ENCODE results near the gene B4GALT4. TPM values are rescaled to one million over a fixed set of nuclear protein-coding genes. Genes with fewer than 3 reads are reported as not detected.

The B4GALT4 gene
- total RNA-seq, 2 donors from 2014 or later: 141 to 145 TPM

DNA sequence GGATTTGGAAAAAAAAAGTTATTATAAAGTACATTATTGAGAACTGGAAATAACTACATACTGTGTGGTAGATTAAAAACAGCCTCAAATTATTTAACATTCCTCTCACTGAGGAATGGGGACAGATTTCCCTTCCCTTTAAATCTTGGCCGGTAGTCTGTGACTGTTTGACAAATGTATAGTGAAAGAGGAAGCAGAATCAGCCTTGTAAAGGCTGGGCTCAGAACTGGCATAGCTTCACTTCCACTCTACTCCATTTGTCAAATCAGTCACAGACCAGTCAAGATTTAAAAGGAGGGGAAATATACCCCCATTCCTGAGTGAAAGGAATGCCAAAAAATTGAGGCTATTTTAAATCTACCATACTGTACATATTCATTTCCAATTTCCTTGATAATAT lies 18.2 kb upstream of the B4GALT4 start:
- Mint-ChIP-seq H3K27ac (no peak overlapping the region), H3K36me3 (ENCODE audit: low read depth) (no peaks in the 10 kb centered on the region), H3K4me1 (peaks cover 19% of the 10 kb centered on the region), H3K9me3 (no peaks in the 10 kb centered on the region), H3K27me3 (ENCODE audit: insufficient read depth) (no peaks in the 10 kb centered on the region), H3K4me3 (no peak overlapping the region)
- H3K27ac ChIP-seq (ENCODE audit: low read depth, low read length): no peak overlapping the region
- TF ChIP-seq, protein P1, sequence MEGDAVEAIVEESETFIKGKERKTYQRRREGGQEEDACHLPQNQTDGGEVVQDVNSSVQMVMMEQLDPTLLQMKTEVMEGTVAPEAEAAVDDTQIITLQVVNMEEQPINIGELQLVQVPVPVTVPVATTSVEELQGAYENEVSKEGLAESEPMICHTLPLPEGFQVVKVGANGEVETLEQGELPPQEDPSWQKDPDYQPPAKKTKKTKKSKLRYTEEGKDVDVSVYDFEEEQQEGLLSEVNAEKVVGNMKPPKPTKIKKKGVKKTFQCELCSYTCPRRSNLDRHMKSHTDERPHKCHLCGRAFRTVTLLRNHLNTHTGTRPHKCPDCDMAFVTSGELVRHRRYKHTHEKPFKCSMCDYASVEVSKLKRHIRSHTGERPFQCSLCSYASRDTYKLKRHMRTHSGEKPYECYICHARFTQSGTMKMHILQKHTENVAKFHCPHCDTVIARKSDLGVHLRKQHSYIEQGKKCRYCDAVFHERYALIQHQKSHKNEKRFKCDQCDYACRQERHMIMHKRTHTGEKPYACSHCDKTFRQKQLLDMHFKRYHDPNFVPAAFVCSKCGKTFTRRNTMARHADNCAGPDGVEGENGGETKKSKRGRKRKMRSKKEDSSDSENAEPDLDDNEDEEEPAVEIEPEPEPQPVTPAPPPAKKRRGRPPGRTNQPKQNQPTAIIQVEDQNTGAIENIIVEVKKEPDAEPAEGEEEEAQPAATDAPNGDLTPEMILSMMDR (conservative IDR thresholded peaks at IDR 0.05): no peak
- H3K9me3 ChIP-seq (ENCODE audit: control insufficient read depth, low read length): peaks cover 20% of the 10 kb centered on the region
- DNase-seq: no peak
- H3K27me3 ChIP-seq (ENCODE audit: control insufficient read depth, insufficient read depth, low read length, poor library complexity, severe bottlenecking): no peaks in the 10 kb centered on the region
- peaks cover 5% of the 10 kb centered on the region for H3K4me1 ChIP-seq (ENCODE audit: control insufficient read depth, insufficient read depth, low read length)
- H3K9ac ChIP-seq (ENCODE audit: extremely low read depth, low read length, poor library complexity, severe bottlenecking): no peak overlapping the region
- no peak overlapping the region for H3K4me3 ChIP-seq (ENCODE audit: low read length)
- WGBS, 2 experiments (ENCODE audit: insufficient coverage in 1 of 2, insufficient read length in 1 of 2): 86% methylated on average over 1 of the region's 1 CpG; no CpG with 5 or more reads in 1 of the 2 experiments
- H3K36me3 ChIP-seq (ENCODE audit: control insufficient read depth, insufficient read depth, low read length): no peaks in the 10 kb centered on the region

DNA sequence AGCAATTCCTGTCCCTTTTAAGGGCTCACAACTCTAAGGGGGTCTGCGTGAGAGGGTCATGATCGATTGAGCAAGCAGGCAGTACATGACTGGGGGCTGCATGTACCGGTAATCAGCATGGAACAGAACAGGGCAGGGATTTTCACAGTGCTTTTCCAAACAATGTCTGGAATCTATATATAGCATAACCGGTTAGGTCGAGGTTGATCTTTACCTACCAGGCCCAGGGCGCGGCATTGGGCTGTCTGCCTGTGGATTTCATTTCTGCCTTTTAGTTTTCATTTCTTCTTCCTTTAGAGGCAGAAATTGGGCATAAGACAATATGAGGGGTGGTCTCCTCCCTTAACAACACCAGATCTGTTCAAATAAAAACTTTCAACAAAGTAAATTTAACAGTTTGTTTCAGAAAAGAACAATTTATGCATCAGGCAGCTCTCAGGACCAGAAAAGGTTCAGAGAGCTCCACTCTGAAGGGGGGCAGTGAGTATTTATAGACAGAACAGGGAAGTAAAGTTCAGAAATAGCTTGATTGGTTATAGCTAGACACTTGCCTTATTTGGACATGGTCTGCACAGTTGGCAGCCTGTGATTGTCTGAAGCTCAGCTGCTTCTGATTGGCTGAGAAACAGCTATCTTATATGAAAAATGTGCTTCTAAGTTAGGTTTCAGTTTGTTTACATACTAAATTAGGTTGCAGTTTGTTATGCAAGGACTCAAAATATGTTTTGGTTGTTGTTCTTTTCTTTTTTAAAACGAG lies 17.2 kb upstream of the B4GALT4 start:
- Histone ChIP-seq H3K27me3 (ENCODE audit: control insufficient read depth, insufficient read depth, low read length, poor library complexity, severe bottlenecking) (no peaks in the 10 kb centered on the region), H3K9ac (ENCODE audit: extremely low read depth, low read length, poor library complexity, severe bottlenecking) (no peak overlapping the region), H3K36me3 (ENCODE audit: control insufficient read depth, insufficient read depth, low read length) (no peaks in the 10 kb centered on the region), H3K9me3 (ENCODE audit: control insufficient read depth, low read length) (peaks cover 29% of the 10 kb centered on the region), H3K4me3 (ENCODE audit: low read length) (no peak overlapping the region), H3K27ac (ENCODE audit: low read depth, low read length) (no peak overlapping the region), H3K4me1 (ENCODE audit: control insufficient read depth, insufficient read depth, low read length) (peaks cover 5% of the 10 kb centered on the region)
- Mint-ChIP-seq H3K9me3 (peaks cover 6% of the 10 kb centered on the region), H3K27ac (no peak overlapping the region), H3K27me3 (ENCODE audit: insufficient read depth) (no peaks in the 10 kb centered on the region), H3K4me3 (no peak overlapping the region), H3K4me1 (peaks cover 19% of the 10 kb centered on the region), H3K36me3 (ENCODE audit: low read depth) (no peaks in the 10 kb centered on the region)
- DNase-seq: no peak
- TF ChIP-seq, protein P1 (conservative IDR thresholded peaks at IDR 0.05): no peak
- WGBS, 2 experiments (ENCODE audit: insufficient coverage in 1 of 2, insufficient read length in 1 of 2): 95 to 98% methylated on average over 7 to 8 of the region's 8 CpGs

DNA sequence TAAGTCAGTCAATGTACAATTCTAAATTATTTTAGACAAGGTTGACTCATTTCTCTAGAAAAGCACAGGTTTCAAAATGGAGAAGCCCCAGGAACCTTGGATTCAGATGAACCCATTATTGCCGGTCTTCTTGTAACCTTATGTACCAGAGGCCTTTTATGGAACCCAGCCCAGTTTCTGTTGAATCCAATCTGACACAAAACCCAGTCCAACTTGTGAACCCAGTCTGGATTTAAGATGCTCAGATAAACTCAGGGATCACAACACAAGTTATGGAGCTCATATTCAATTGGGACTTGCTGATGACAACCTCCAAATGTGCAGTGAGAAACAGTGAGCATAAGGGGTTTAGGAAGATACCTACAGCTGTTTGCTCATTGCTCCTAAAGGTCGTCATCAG lies 16.4 kb upstream of the B4GALT4 start:
- 96 to 100% methylated on average over 2 of the region's 2 CpGs for WGBS, 2 experiments (ENCODE audit: insufficient coverage in 1 of 2, insufficient read length in 1 of 2)
- Histone ChIP-seq H3K4me3 (ENCODE audit: low read length) (no peak overlapping the region), H3K36me3 (ENCODE audit: control insufficient read depth, insufficient read depth, low read length) (no peaks in the 10 kb centered on the region), H3K9ac (ENCODE audit: extremely low read depth, low read length, poor library complexity, severe bottlenecking) (no peak overlapping the region), H3K27ac (ENCODE audit: low read depth, low read length) (no peak overlapping the region), H3K4me1 (ENCODE audit: control insufficient read depth, insufficient read depth, low read length) (peaks cover 5% of the 10 kb centered on the region), H3K9me3 (ENCODE audit: control insufficient read depth, low read length) (peaks cover 36% of the 10 kb centered on the region), H3K27me3 (ENCODE audit: control insufficient read depth, insufficient read depth, low read length, poor library complexity, severe bottlenecking) (no peaks in the 10 kb centered on the region)
- TF ChIP-seq, protein P1 (conservative IDR thresholded peaks at IDR 0.05): no peak
- Mint-ChIP-seq H3K27ac (no peak overlapping the region), H3K27me3 (ENCODE audit: insufficient read depth) (no peaks in the 10 kb centered on the region), H3K36me3 (ENCODE audit: low read depth) (no peaks in the 10 kb centered on the region), H3K4me1 (peaks cover 19% of the 10 kb centered on the region), H3K9me3 (peaks cover 10% of the 10 kb centered on the region), H3K4me3 (no peak overlapping the region)
- no peak for DNase-seq

Data from endodermal cell (in vitro differentiated cells).